Calu3 (cell line): ENCODE data around the gene EHBP1L1. TPM values are rescaled to one million over a fixed set of nuclear protein-coding genes. Genes with fewer than 3 reads are reported as not detected.
"Not testable (repeated sequence)": the region's sequence is repeated elsewhere in the genome, so short reads cannot be mapped to it uniquely, and the experiment has no call there.

Experiments used
- BruUV-seq: library from RNA; stranded (reverse); fragments of 400-500 nt; replicated peaks from 2 replicates; lab custom pipeline; 2021; lab: Mats Ljungman, UMichigan
- CTCF ChIA-PET: fragments of 300-600 bp; sonication (Branson Sonifier 250); formaldehyde crosslinking; loops from one replicate; lab custom pipeline; 2022; ENCODE audit warnings: antibody characterized with exemption; lab: Charles Lee
- DNase-seq: peaks from one replicate; pipeline ENCODE4 v3.0.0; 2022
- H3K27ac Mint-ChIP-seq: one replicate; pipeline ENCODE4 v1.8.0; 2022; ENCODE audit warnings: mixed read lengths; ENCODE audit not compliant: unreplicated experiment
- H3K27me3 Mint-ChIP-seq: one replicate; pipeline ENCODE4 v1.8.0; 2022; ENCODE audit warnings: mixed read lengths; ENCODE audit not compliant: unreplicated experiment
- H3K36me3 Mint-ChIP-seq: one replicate; pipeline ENCODE4 v1.8.0; 2022; ENCODE audit warnings: mild to moderate bottlenecking, moderate library complexity, mixed read lengths; ENCODE audit not compliant: insufficient read depth, unreplicated experiment
- H3K4me1 Mint-ChIP-seq: one replicate; pipeline ENCODE4 v1.8.0; 2022; ENCODE audit warnings: mild to moderate bottlenecking, low read depth, mixed read lengths; ENCODE audit not compliant: unreplicated experiment
- H3K4me3 Mint-ChIP-seq: one replicate; pipeline ENCODE4 v1.8.0; 2022; ENCODE audit warnings: mild to moderate bottlenecking, low read depth, moderate library complexity, mixed read lengths; ENCODE audit not compliant: unreplicated experiment
- H3K9me3 Mint-ChIP-seq: one replicate; pipeline ENCODE4 v1.8.0; 2022; ENCODE audit warnings: low read depth, mixed read lengths; ENCODE audit not compliant: unreplicated experiment
- CTCF ChIP-seq: fragments of 200-600 bp; IDR thresholded peaks from one replicate; pipeline ENCODE4 v1.8.0; 2022; ENCODE audit warnings: antibody characterized with exemption; ENCODE audit not compliant: unreplicated experiment
- intact Hi-C: fragments of 100-400 bp; cut with micrococcal nuclease; formaldehyde crosslinking; loops from one replicate; pipeline ENCODE4 v1.10.0; 2022; ENCODE audit not compliant: unreplicated experiment
- total RNA-seq: library from RNA; stranded (reverse); gene quantifications from 2 replicates; pipeline ENCODE4 v1.2.3, GENCODE V29; 2022

Gene EHBP1L1
- total RNA-seq, 1 experiment from 2014 or later: 73.7 TPM

GRCh38 chr11:65560555-65561418, 15.1 kb upstream of the EHBP1L1 start:
- H3K27me3 Mint-ChIP-seq: no peaks in the 10 kb centered on the region
- no peak for DNase-seq

GRCh38 chr11:65562020-65562419, 13.8 kb upstream of the EHBP1L1 start:
- Mint-ChIP-seq H3K36me3 (peaks cover 28% of the 10 kb centered on the region), H3K27me3 (no peaks in the 10 kb centered on the region), H3K27ac (peak overlapping the region; percentile 45), H3K4me1 (peaks cover 44% of the 10 kb centered on the region), H3K9me3 (no peaks in the 10 kb centered on the region), H3K4me3 (no peak overlapping the region)
- no TSS peak for BruUV-seq
- intact Hi-C loops: no loop called here
- TF ChIP-seq CTCF: no peak
- no peak for DNase-seq
- CTCF ChIA-PET: no interaction called here

More at GRCh38 chr11:65560555-65561418, 15.1 kb upstream of the EHBP1L1 start:
- no peaks in the 10 kb centered on the region for H3K9me3 Mint-ChIP-seq
- CTCF ChIA-PET: interaction anchor here (1.1 to 3.3 kb wide), 4 partner anchors 9 to 20 kb away, joined by 3 to 21 read pairs (median 6); partner anchors contain the start of genes EHBP1L1, FAM89B and ZNRD2
- no peak for TF ChIP-seq CTCF
- no TSS peak for BruUV-seq
- peaks cover 57% of the 10 kb centered on the region for H3K4me1 Mint-ChIP-seq
- H3K36me3 Mint-ChIP-seq: peaks cover 40% of the 10 kb centered on the region
- intact Hi-C loops: no loop called here
- H3K27ac Mint-ChIP-seq: peak overlapping the region; percentile 75
- H3K4me3 Mint-ChIP-seq: peak overlapping the region; percentile 46

GRCh38 chr11:65562788-65563187, 13.1 kb upstream of the EHBP1L1 start:
- intact Hi-C loops: no loop called here
- CTCF ChIA-PET: interaction anchor here (1.0 kb wide), 1 partner anchor 12 kb away, joined by 3 read pairs; no protein-coding TSS in a partner anchor
- BruUV-seq: no TSS peak
- no peak for TF ChIP-seq CTCF
- H3K4me1 Mint-ChIP-seq: peaks cover 40% of the 10 kb centered on the region
- H3K4me3 Mint-ChIP-seq: no peak overlapping the region
- H3K36me3 Mint-ChIP-seq: peaks cover 20% of the 10 kb centered on the region
- DNase-seq: no peak
- no peaks in the 10 kb centered on the region for H3K9me3 Mint-ChIP-seq
- no peaks in the 10 kb centered on the region for H3K27me3 Mint-ChIP-seq
- no peak overlapping the region for H3K27ac Mint-ChIP-seq

- no TSS peak for BruUV-seq
- Mint-ChIP-seq H3K4me3 (no peak overlapping the region), H3K27me3 (no peaks in the 10 kb centered on the region), H3K36me3 (peaks cover 21% of the 10 kb centered on the region), H3K4me1 (peaks cover 47% of the 10 kb centered on the region), H3K9me3 (no peaks in the 10 kb centered on the region), H3K27ac (no peak overlapping the region)
- no peak for TF ChIP-seq CTCF
- DNase-seq: no peak
- CTCF ChIA-PET: interaction anchor here (1.0 kb wide), 1 partner anchor 13 kb away, joined by 3 read pairs; no protein-coding TSS in a partner anchor
- intact Hi-C loops: no loop called here
Measured at GRCh38 chr11:65563601-65564000, 12.3 kb upstream of the EHBP1L1 start.

- CTCF ChIA-PET: not testable (repeated sequence)
Measured at GRCh38 chr11:65564879-65565559, 10.8 kb upstream of the EHBP1L1 start.

More at GRCh38 chr11:65564879-65565559, 10.8 kb upstream of the EHBP1L1 start:
- DNase-seq, H3K4me3 Mint-ChIP-seq, intact Hi-C loops, BruUV-seq, H3K27me3 Mint-ChIP-seq, H3K27ac Mint-ChIP-seq, H3K9me3 Mint-ChIP-seq: not testable (repeated sequence)
- peaks cover 33% of the 10 kb centered on the region for H3K36me3 Mint-ChIP-seq
- peaks cover 45% of the 10 kb centered on the region for H3K4me1 Mint-ChIP-seq
